Endothelial cell of umbilical vein (primary cell): ENCODE results near the gene KCNMA1. TPM values are rescaled to one million over a fixed set of nuclear protein-coding genes. Genes with fewer than 3 reads are reported as not detected.

Experiments
- BruUV-seq: library from RNA; stranded (reverse); fragments of 400-500 nt; replicated peaks from 2 replicates; lab custom pipeline; 2021; lab: Mats Ljungman, UMichigan
- CTCF ChIA-PET: fragments of 300-600, 350-600 bp; sonication (Branson Sonifier 250); formaldehyde crosslinking; loops from one replicate; lab custom pipeline; 2021; ENCODE audit warnings: antibody characterized with exemption, inconsistent platforms; lab: Charles Lee
- POLR2A ChIA-PET: fragments of 300-600, 350-600 bp; sonication (Branson Sonifier 250); formaldehyde crosslinking; loops from one replicate; lab custom pipeline; 2021; ENCODE audit warnings: antibody characterized with exemption, inconsistent platforms; lab: Charles Lee
- DNase-seq: peaks from one replicate; pipeline ENCODE4 v3.0.0-alpha.2; 2011; ENCODE audit warnings: low read depth, low spot score
- FAIRE-seq: peaks from 2 replicates; lab custom pipeline; 2011; peaks lifted over from hg19 to GRCh38; lab: Jason Lieb, UNC
- H2AFZ ChIP-seq: 2 replicates; pipeline ENCODE4 v1.6.0; 2012; ENCODE audit warnings: low read depth, low read length, control low read depth, inconsistent platforms
- H3K27ac ChIP-seq: 2 replicates; pipeline ENCODE4 v1.5.1; 2011; ENCODE audit warnings: low read depth, mild to moderate bottlenecking, control low read depth, low read length, moderate library complexity; ENCODE audit not compliant: insufficient read depth
- H3K27me3 ChIP-seq, 2 experiments: 2 replicates each; pipeline versions ENCODE4 v1.6.0 to v1.6.1; 2011; ENCODE audit warnings: low read length in 2 of 2, mixed read lengths in 1 of 2; ENCODE audit not compliant: control insufficient read depth in 2 of 2, insufficient read depth in 2 of 2
- H3K36me3 ChIP-seq, 2 experiments: 2 replicates in 1 of 2; 3 replicates in 1 of 2; pipeline ENCODE4 v1.5.1; 2011; ENCODE audit warnings: low read length in 2 of 2, mild to moderate bottlenecking in 1 of 2, moderate library complexity in 1 of 2; ENCODE audit not compliant: control insufficient read depth in 2 of 2, insufficient read depth in 2 of 2; ENCODE audit errors: extremely low read depth in 1 of 2
- H3K4me1 ChIP-seq: 3 replicates; pipeline ENCODE4 v1.5.1; 2011; ENCODE audit warnings: mild to moderate bottlenecking, low read length; ENCODE audit not compliant: control insufficient read depth, insufficient read depth; ENCODE audit errors: extremely low read depth
- H3K4me2 ChIP-seq: 2 replicates; pipeline ENCODE4 v1.6.1; 2011; ENCODE audit warnings: low read length, control low read depth, mixed read lengths; ENCODE audit not compliant: insufficient read depth
- H3K4me3 ChIP-seq, 3 experiments: fragments of 200-600 bp in 1 of 3; sonication (generic), shearing (Covaris generic) in 1 of 3; replicated peaks in 1 of 3; 2 replicates each; pipeline ENCODE4 v1.5.1; 2011 to 2016; ENCODE audit warnings: control low read depth in 3 of 3, low read length in 3 of 3, mild to moderate bottlenecking in 2 of 3, inconsistent platforms in 1 of 3, low read depth in 1 of 3, moderate library complexity in 1 of 3; ENCODE audit not compliant: insufficient read depth in 1 of 3
- H3K79me2 ChIP-seq: 2 replicates; pipeline ENCODE4 v1.6.0; 2012; ENCODE audit warnings: low read length, inconsistent platforms; ENCODE audit not compliant: control insufficient read depth, insufficient read depth
- H3K9ac ChIP-seq: replicated peaks from 2 replicates; pipeline ENCODE3; 2011; ENCODE audit warnings: low read length, control low read depth; ENCODE audit not compliant: insufficient read depth; ENCODE audit errors: extremely low read depth
- H3K9me1 ChIP-seq: replicated peaks from 3 replicates; pipeline ENCODE4 v1.6.0; 2011; ENCODE audit warnings: mild to moderate bottlenecking, low read length; ENCODE audit not compliant: control insufficient read depth, insufficient read depth; ENCODE audit errors: extremely low read depth
- H3K9me3 ChIP-seq: replicated peaks from 2 replicates; pipeline ENCODE4 v1.5.1; 2012; ENCODE audit warnings: low read length, inconsistent platforms; ENCODE audit not compliant: control insufficient read depth, insufficient read depth
- H4K20me1 ChIP-seq: replicated peaks from 2 replicates; pipeline ENCODE3; 2011; ENCODE audit warnings: mild to moderate bottlenecking, low read length; ENCODE audit not compliant: control insufficient read depth, insufficient read depth; ENCODE audit errors: extremely low read depth
- EZH2 ChIP-seq: IDR thresholded peaks from 2 replicates; pipeline ENCODE4 v1.6.1; 2012; ENCODE audit warnings: borderline replicate concordance, low read depth, mild to moderate bottlenecking, moderate library complexity, low read length, inconsistent platforms; ENCODE audit not compliant: severe bottlenecking
- JUN ChIP-seq: IDR thresholded peaks from 2 replicates; pipeline ENCODE4 v1.6.1; 2011; ENCODE audit warnings: borderline replicate concordance, low read depth; ENCODE audit not compliant: insufficient read length, insufficient read depth
- MYC ChIP-seq: IDR thresholded peaks from one replicate; pipeline ENCODE4 v1.6.1; 2011; ENCODE audit warnings: mild to moderate bottlenecking, low read depth, low read length
- dilution Hi-C: fragments of 300-500 bp; cut with MboI; formaldehyde crosslinking; loops from one replicate; pipeline ENCODE4 v1.15.0; 2019; ENCODE audit warnings: low sequenced_read_pairs; ENCODE audit not compliant: extremely low pct_ligation_motif_present
- intact Hi-C: fragments of 100-400 bp; cut with micrococcal nuclease; formaldehyde crosslinking; loops from one replicate; pipeline ENCODE4 v1.10.0; 2022
- polyA plus RNA-seq, 4 experiments: library from polyadenylated mRNA; depleted of rRNA in 3 of 4; stranded (reverse) in 3 of 4; unstranded in 1 of 4; fragments of >200 nt; gene quantifications; 2 replicates each; pipeline versions ENCODE4 v1.2.1 to v1.2.3, GENCODE V29; 2011 to 2012; ENCODE audit warnings: missing spikeins in 1 of 4
- total RNA-seq: library from RNA; stranded (reverse); gene quantifications from 2 replicates; pipeline ENCODE4 v1.2.3, GENCODE V29; 2021

Gene KCNMA1
- total and polyA plus RNA-seq, 2 donors (not counting 3 experiments of a cell fraction or from before 2014, with no cell fraction given): 0.10 to 0.82 TPM

DNA sequence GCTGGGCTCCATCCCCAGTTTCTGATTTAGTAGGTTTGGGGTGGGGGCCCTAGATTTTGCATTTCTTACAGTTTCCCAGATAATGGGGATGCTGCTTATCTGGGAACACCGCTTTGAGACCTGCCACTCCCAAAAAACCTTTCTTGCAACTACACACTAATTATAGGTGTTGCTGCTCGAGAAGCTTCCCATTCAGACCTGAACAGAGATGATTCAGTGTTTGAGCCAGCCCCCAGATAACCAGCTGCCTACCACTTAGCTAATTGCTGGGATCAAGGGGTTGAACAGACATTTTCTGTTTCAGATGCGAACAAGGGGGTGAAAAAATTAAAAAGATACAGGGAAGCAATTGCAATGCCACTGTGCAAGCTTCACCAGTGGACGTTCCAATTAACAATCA lies 448.5 kb downstream of the KCNMA1 start:
- H3K27ac ChIP-seq: no peak overlapping the region
- H3K27me3 ChIP-seq: peaks cover 5 to 8% of the 10 kb centered on the region in 2 experiments
- no peaks in the 10 kb centered on the region for H3K79me2 ChIP-seq
- intact Hi-C loops: no loop called here
- no peaks in the 10 kb centered on the region for H3K9me1 ChIP-seq
- dilution Hi-C loops: no loop called here
- ChIA-PET CTCF (interaction anchor here (1.0 to 2.9 kb wide), 4 partner anchors 13 to 522 kb away, joined by 3 to 9 read pairs (median 6); no protein-coding TSS in a partner anchor), POLR2A (no interaction called here)
- H3K4me3 ChIP-seq: no peak overlapping the region
- no peaks in the 10 kb centered on the region for H3K4me1 ChIP-seq
- no peak overlapping the region for H2AFZ ChIP-seq
- no peaks in the 10 kb centered on the region for H3K9me3 ChIP-seq
- DNase-seq (no peak), FAIRE-seq (no peak)
- no peak overlapping the region for H3K9ac ChIP-seq
- H3K4me2 ChIP-seq: no peak overlapping the region
- no TSS peak for BruUV-seq
- H3K36me3 ChIP-seq: no peaks in the 10 kb centered on the region
- no peaks in the 10 kb centered on the region for H4K20me1 ChIP-seq
- TF ChIP-seq EZH2: no peak

DNA sequence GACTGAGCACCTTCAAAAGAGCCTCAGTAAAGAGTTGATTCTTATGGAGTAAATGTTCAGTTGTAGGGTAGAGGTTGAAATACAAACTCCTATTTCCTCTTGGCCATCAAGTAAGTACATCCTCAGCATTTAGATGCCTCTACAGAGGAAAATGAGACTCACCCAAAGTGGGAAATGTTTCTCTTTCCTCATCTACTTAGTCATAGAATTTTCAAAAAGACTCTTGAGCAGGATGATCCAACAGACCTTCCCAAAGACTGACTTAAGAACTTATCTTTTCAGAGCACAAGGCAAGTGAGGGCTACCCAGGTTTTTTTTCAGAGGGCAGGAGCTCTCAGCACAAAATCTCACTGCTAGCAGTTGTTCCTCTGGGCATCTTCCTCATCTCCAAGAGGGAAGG lies 449.1 kb downstream of the KCNMA1 start:
- Histone ChIP-seq H3K4me3 (no peak overlapping the region), H3K79me2 (no peaks in the 10 kb centered on the region), H3K4me1 (no peaks in the 10 kb centered on the region), H3K27ac (no peak overlapping the region), H3K27me3 (peaks cover 5 to 8% of the 10 kb centered on the region in 2 experiments), H2AFZ (no peak overlapping the region), H3K36me3 (no peaks in the 10 kb centered on the region), H4K20me1 (no peaks in the 10 kb centered on the region), H3K4me2 (no peak overlapping the region), H3K9me3 (no peaks in the 10 kb centered on the region), H3K9ac (no peak overlapping the region), H3K9me1 (no peaks in the 10 kb centered on the region)
- intact Hi-C loops: no loop called here
- no TSS peak for BruUV-seq
- TF ChIP-seq JUN (no peak), MYC (no peak)
- dilution Hi-C loops: no loop called here
- DNase-seq: no peak
- POLR2A ChIA-PET: no interaction called here
- no peak for FAIRE-seq
- CTCF ChIA-PET: interaction anchor here (1.0 to 2.9 kb wide), 5 partner anchors 13 to 523 kb away, joined by 3 to 9 read pairs (median 4); no protein-coding TSS in a partner anchor
